Urothelium cell line (cell line): ENCODE data around the gene BTG2.
"Not testable (repeated sequence)": the region's sequence is repeated elsewhere in the genome, so short reads cannot be mapped to it uniquely, and the experiment has no call there.

Source experiments
- DNase-seq: peaks from one replicate; pipeline ENCODE4 v3.0.0; 2011; ENCODE audit warnings: low spot score, mixed read lengths
- FAIRE-seq: peaks from 2 replicates; lab custom pipeline; 2011; peaks lifted over from hg19 to GRCh38; lab: Jason Lieb, UNC

Gene BTG2

GRCh38 chr1:203291201-203292096 lies 13.9 kb upstream of the BTG2 start:
- FAIRE-seq (no peak), DNase-seq (no peak)

GRCh38 chr1:203295796-203296195 lies 9.5 kb upstream of the BTG2 start:
- FAIRE-seq (no peak), DNase-seq (no peak)

- FAIRE-seq, result no peak
- DNase-seq, result no peak
Observed at GRCh38 chr1:203296460-203297073, 8.8 kb upstream of the BTG2 start.

- FAIRE-seq, result no peak
Observed at GRCh38 chr1:203299169-203299568, 6.2 kb upstream of the BTG2 start.

GRCh38 chr1:203299719-203300429 lies 5.4 kb upstream of the BTG2 start:
- DNase-seq, FAIRE-seq: not testable (repeated sequence)

More at GRCh38 chr1:203299169-203299568, 6.2 kb upstream of the BTG2 start:
- DNase-seq, result no peak

GRCh38 chr1:203300441-203301330 lies 4.6 kb upstream of the BTG2 start:
- no peak for FAIRE-seq

GRCh38 chr1:203301331-203301668 lies 4.0 kb upstream of the BTG2 start:
- no peak for DNase-seq
- no peak for FAIRE-seq

More at GRCh38 chr1:203300441-203301330, 4.6 kb upstream of the BTG2 start:
- DNase-seq, result no peak

- DNase-seq (no peak), FAIRE-seq (no peak)
Observed at GRCh38 chr1:203302456-203302855, 2.9 kb upstream of the BTG2 start.

- no peak for DNase-seq
- FAIRE-seq, result no peak
Observed at GRCh38 chr1:203302894-203303293, 2.4 kb upstream of the BTG2 start.

GRCh38 chr1:203304391-203304918 lies 864 bp upstream of the BTG2 start:
- DNase-seq (no peak), FAIRE-seq (no peak)

- FAIRE-seq (no peak), DNase-seq (no peak)
Observed at GRCh38 chr1:203305809-203306088, 430 bp downstream of the BTG2 start.

- FAIRE-seq (no peak), DNase-seq (peak; percentile 80)
Observed at GRCh38 chr1:203306089-203306964, 1.0 kb downstream of the BTG2 start.

GRCh38 chr1:203306965-203307541 lies 1.7 kb downstream of the BTG2 start:
- no peak for DNase-seq
- FAIRE-seq, result no peak

- DNase-seq (no peak), FAIRE-seq (no peak)
Observed at GRCh38 chr1:203307641-203308126, 2.4 kb downstream of the BTG2 start.

- FAIRE-seq, result no peak
- no peak for DNase-seq
Observed at GRCh38 chr1:203308328-203308922, 3.1 kb downstream of the BTG2 start.

GRCh38 chr1:203308923-203309331 lies 3.6 kb downstream of the BTG2 start:
- DNase-seq (no peak), FAIRE-seq (no peak)

GRCh38 chr1:203311368-203312301 lies 6.3 kb downstream of the BTG2 start:
- no peak for DNase-seq
- FAIRE-seq, result no peak
